Measurements from ENCODE around the gene NAPSA. TPM values are rescaled to one million over a fixed set of nuclear protein-coding genes. Genes with fewer than 3 reads are reported as not detected.

Gene NAPSA
- polyA plus RNA-seq, 1 experiment: 0.10 TPM

DNA sequence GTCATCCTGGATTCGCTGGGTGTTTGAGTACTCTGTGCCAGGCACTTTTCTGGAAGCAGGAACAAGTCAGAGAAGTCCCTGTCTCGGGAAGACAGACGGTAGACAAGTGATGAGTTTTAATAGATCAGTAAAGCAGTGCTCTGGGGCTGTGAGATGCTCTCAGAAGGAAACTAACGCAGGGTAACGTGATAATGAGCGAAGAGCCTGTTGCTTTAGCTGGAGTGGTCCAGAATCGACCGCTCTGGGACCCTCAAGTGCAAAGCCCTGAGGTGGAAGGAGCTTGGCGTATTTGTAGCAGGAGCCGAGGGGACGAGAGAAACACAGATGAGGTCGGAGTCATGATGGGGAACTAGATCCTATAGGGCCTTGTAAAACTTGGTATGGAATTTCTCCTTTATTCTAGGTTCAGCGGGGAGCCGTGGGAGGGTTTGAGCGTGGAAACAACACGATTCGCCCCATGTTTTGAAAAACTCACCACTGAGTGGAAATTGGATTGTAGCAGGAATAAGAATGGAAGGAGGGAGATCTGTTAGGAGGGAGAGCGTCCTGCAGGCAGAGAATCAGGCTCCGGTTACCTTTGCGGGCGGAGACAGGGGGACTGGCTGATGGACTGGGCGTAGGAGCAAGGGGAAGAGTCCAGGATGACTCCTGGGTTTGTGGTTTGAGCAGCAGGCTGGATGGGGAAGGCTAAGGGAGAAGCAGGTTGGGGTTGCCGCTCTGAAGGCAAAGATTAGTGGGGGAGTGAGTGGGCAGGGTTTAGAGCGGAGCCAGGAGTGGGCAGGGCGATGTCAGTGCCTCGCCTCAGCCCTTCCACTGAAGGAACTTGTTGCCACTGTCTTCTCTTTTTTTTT, 19.5 kb upstream of the NAPSA start:
- ChIA-PET POLR2A (interaction anchor here (0.7 to 1.0 kb wide), 3 partner anchors 9 to 1305 kb away, joined by 4 to 7 read pairs (median 6); partner anchors contain the start of gene NR1H2), CTCF (interaction anchor here (0.8 to 1.2 kb wide), 2 partner anchors 17 to 30 kb away, joined by 6 to 8 read pairs; no protein-coding TSS in a partner anchor)
- Histone ChIP-seq H3K27me3 (ENCODE audit: control insufficient read depth, insufficient read depth, low read length) (no peaks in the 10 kb centered on the region), H3K4me3 (ENCODE audit: low read depth, low read length) (peak overlapping the region; percentile 73), H3K27ac (ENCODE audit: low read depth, low read length) (peak overlapping the region; percentile 75), H3K9me3 (ENCODE audit: control insufficient read depth, insufficient read depth, low read length) (no peaks in the 10 kb centered on the region; the same call in 1 of the 2 replicates)
- no peak for DNase-seq (ENCODE audit: low read depth, low spot score)
- TF ChIP-seq, protein P1, sequence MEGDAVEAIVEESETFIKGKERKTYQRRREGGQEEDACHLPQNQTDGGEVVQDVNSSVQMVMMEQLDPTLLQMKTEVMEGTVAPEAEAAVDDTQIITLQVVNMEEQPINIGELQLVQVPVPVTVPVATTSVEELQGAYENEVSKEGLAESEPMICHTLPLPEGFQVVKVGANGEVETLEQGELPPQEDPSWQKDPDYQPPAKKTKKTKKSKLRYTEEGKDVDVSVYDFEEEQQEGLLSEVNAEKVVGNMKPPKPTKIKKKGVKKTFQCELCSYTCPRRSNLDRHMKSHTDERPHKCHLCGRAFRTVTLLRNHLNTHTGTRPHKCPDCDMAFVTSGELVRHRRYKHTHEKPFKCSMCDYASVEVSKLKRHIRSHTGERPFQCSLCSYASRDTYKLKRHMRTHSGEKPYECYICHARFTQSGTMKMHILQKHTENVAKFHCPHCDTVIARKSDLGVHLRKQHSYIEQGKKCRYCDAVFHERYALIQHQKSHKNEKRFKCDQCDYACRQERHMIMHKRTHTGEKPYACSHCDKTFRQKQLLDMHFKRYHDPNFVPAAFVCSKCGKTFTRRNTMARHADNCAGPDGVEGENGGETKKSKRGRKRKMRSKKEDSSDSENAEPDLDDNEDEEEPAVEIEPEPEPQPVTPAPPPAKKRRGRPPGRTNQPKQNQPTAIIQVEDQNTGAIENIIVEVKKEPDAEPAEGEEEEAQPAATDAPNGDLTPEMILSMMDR (IDR thresholded peaks at IDR 0.05; ENCODE audit: low read depth, low read length): no peak

DNA sequence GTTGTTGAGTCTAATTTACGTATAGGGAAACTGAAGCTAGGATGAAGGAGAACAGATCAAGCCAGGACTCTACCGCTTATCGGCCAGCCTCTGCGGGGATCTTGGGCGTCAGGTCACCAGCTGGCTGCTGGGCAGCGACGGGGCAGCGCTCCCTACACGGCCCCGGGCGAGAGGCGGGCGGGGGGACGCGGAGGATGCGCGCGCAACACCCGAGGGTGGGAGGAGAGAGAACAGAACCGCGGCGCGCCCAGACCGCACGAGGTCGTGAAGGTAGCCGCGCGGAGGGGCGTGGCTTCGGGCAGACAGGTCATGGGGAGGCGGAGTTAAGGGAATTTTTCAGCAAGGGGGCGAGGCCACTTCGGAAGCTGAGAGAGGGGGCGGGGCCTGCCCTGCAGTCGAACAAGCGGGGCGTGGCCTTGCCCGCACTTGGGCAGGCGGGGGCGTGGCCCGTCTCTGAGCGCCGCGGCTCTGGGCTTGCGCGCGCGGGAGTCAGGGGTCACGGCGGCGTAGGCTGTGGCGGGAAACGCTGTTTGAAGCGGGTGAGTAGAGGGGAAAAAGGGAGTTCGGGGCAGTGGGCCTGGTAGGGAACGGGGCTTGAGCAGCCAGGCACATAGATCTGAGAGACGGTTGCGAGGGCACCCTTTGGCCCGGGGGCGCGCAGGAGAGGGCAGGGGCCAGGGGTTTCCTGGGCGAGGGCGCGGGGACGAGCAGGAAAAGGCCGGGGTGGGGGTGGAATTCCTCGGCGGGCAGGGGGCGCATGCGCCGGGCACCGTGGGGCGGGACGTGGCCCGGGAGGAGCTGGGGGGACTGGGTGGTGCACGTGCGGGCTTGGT, 18.6 kb upstream of the NAPSA start, which contains the start of gene POLD1:
Gene POLD1 (plus strand): TSS at position 496 of the 833 bp plus-strand sequence. CDS start 14,505 bp downstream, outside the sequence.
- Histone ChIP-seq H3K27ac (ENCODE audit: low read depth, low read length) (peak within 1 kb of the TSS; percentile 89), H3K4me3 (ENCODE audit: low read depth, low read length) (peak within 1 kb of the TSS; percentile 73), H3K27me3 (ENCODE audit: control insufficient read depth, insufficient read depth, low read length) (no peaks in the 10 kb centered on the region), H3K9me3 (ENCODE audit: control insufficient read depth, insufficient read depth, low read length) (no peaks in the 10 kb centered on the region; the same call in 1 of the 2 replicates)
- peak; percentile 92 for DNase-seq (ENCODE audit: low read depth, low spot score)
- CTCF ChIA-PET: interaction anchor here (1.2 kb wide), 1 partner anchor 16 kb away, joined by 6 read pairs; no protein-coding TSS in a partner anchor
- POLR2A ChIA-PET: interaction anchor here (1.0 kb wide), 2 partner anchors 8 to 406 kb away, joined by 3 to 7 read pairs; partner anchors contain the start of genes ACP4 and NR1H2
- TF ChIP-seq, protein P1 (IDR thresholded peaks at IDR 0.05; ENCODE audit: low read depth, low read length): no peak

DNA sequence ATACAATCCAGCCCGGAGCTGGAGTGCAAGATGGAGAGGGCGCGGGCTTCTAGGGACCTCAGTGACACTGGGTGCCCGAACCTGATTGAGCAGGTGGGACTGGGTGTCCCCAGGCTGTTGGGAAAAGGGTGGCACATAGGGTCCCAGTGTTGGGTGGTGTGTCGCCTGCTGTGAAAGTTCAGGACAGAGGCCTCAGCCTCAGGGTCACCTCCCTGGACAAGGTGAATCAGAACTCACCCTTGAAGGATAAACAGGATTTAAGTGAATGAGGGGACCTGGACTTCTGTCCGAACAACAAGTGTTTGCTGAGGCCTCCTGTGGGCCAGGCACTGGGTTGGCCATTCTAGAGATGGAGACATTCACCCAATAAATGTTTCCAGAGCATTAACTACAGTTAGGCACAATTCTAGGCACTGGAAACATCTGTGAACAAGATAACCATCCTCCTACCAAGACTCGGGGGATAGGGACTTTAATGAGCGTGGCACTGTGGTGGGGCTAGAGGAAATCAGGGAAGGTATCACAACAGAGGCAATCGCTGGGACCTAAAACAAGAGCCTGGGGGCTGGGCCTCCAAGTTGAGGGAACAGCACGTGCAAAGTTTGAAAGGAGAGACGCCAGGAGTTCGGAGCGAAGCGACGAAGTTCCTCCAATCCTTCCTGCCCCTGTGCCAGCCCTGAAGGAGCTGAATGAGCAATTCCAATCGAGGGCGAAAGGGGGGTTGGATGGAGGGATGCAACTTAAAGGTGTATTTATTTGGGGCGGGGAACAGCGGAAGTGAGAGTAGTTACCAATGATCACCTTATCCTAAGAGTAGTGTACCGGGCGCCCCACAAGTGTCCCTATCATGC, 17.8 kb upstream of the NAPSA start:
- TF ChIP-seq, protein P1 (IDR thresholded peaks at IDR 0.05; ENCODE audit: low read depth, low read length): no peak
- Histone ChIP-seq H3K27ac (ENCODE audit: low read depth, low read length) (peak overlapping the region; percentile 57), H3K4me3 (ENCODE audit: low read depth, low read length) (peak overlapping the region; percentile 73), H3K27me3 (ENCODE audit: control insufficient read depth, insufficient read depth, low read length) (no peaks in the 10 kb centered on the region), H3K9me3 (ENCODE audit: control insufficient read depth, insufficient read depth, low read length) (no peaks in the 10 kb centered on the region; the same call in 1 of the 2 replicates)
- ChIA-PET POLR2A (interaction anchor here (1.0 kb wide), 1 partner anchor 407 kb away, joined by 3 read pairs; the partner anchor contains the start of gene ACP4), CTCF (interaction anchor here (1.2 kb wide), 1 partner anchor 15 kb away, joined by 6 read pairs; no protein-coding TSS in a partner anchor)
- no peak for DNase-seq (ENCODE audit: low read depth, low spot score)

DNA sequence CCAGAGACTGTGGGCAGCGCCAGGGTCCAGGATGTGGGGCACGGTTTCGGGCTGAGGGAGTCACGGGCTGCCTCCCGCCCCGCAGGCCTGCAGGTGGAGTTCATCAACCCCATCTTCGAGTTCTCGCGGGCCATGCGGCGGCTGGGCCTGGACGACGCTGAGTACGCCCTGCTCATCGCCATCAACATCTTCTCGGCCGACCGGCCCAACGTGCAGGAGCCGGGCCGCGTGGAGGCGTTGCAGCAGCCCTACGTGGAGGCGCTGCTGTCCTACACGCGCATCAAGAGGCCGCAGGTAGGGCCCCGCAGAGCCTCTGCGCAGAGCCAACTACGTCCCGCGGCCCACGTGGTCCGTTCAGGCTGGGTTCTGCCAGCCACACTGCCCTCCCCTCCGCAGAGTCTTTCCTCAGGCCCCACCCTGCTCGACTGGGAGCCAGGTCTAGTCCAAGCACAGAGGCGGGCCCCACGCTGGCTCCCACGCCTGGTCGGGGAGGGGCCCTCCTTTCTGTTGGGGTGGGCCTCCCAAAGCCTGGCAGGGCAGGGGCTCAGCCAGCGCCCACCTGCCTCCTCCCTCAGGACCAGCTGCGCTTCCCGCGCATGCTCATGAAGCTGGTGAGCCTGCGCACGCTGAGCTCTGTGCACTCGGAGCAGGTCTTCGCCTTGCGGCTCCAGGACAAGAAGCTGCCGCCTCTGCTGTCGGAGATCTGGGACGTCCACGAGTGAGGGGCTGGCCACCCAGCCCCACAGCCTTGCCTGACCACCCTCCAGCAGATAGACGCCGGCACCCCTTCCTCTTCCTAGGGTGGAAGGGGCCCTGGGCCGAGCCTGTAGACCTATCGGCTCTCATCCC, 16.7 kb upstream of the NAPSA start:
- CTCF ChIA-PET: no interaction called here

More for the DNA sequence above, 16.7 kb upstream of the NAPSA start:
- Histone ChIP-seq H3K4me3 (ENCODE audit: low read depth, low read length) (no peak overlapping the region), H3K27ac (ENCODE audit: low read depth, low read length) (no peak overlapping the region), H3K27me3 (ENCODE audit: control insufficient read depth, insufficient read depth, low read length) (no peaks in the 10 kb centered on the region), H3K9me3 (ENCODE audit: control insufficient read depth, insufficient read depth, low read length) (no peaks in the 10 kb centered on the region; the same call in 1 of the 2 replicates)
- POLR2A ChIA-PET: no interaction called here
- TF ChIP-seq, protein P1 (IDR thresholded peaks at IDR 0.05; ENCODE audit: low read depth, low read length): no peak
- DNase-seq (ENCODE audit: low read depth, low spot score): no peak
